Fibroblast of skin of right biceps (primary cell): ENCODE measurements around the gene NGF.

ENCODE experiments used
- DNase-seq: peaks from one replicate; pipeline ENCODE4 v3.0.0-alpha.2; 2013

NGF gene

DNA sequence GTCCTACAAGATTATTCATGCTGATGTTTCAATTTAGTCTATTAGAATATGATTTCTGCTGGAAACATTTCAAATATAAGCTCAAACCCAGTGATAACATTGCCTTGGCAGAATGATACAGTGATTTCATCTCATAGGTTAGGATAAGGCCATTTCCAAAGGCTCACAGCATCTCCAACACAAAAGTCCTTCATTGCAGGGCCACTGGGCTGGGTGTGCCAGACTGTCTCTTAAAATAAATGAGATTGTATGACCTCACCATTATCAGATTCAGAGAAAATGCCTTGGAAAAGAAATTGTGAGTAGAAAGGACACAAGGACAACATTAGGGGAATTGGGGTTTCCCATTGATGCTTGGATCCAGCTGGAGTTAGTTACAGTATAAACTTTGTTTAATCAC, 30.4 kb downstream of the NGF start:
- DNase-seq, result no peak

DNA sequence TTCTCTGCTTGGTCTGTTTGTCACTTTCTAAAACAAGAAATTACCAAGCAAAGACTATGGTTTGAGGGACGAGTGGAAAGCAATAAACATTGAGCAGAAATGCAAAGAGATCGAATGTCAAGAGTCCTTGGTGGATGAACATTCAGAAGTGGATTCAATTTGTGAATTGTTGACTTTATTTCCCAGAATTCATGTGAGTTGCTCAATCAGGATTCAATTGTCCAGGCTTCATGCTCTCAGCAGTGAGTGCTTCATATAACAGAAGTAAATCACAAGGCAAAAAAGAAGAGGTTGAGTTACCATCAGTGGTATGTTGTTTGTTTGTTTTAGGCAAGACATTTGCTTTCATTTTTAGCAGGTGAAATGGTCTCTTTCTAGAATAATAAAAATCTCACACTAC, 31.9 kb downstream of the NGF start:
- DNase-seq, result no peak

GRCh38 chr1:115303364-115303763, 34.7 kb downstream of the NGF start:
- no peak for DNase-seq

GRCh38 chr1:115302390-115302961, 35.6 kb downstream of the NGF start:
- peak; percentile 94 for DNase-seq

DNA sequence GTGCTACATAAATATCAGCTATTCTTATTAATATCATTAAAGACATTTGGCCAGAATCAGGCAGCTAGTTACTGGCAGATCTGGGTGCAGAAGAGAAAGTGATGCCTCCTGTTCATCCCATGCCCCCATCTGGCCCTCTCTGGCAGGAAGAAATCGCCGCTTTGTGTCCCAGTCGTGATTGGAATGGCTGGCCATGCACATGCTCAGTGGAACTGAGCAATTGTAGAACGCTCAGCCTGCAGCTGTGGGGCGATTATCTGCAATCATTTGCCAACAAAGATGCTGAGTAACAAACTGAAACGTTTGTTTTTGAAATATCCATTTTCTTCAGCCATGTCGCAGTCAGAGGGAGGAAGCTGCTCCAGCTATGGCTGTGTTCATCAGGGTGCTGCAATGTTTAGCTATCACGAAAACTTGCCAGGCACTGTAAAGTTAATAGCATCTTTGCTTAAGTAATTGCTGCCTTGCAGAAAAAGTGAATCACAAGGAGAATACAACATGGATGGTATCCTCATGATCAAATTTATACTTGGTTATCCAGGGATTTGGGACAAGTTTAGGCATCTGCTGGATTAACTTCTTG, 36.5 kb downstream of the NGF start:
- DNase-seq, result no peak

- peak; percentile 80 for DNase-seq
These were observed 37.8 kb downstream of the NGF start for GRCh38 chr1:115300087-115300876.

DNA sequence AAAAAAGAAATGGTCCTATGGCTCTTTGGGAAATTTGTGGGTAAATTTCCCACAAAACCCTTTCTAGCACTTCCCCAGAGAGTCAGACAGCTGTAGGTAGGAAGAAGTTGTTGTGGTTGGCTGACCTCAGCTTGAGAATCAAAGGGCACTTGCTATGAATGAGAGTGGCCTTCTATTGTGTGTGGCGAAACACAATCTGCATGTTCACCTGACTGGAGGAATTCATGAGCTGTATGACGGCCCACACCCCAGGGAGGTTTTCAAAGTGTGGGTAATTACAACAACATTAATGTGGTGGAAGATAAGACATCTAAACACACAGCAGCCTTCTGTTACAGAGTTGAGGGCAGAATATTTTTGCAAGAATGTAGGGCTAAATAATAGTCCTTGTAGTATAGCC, 38.8 kb downstream of the NGF start:
- DNase-seq, result no peak

DNA sequence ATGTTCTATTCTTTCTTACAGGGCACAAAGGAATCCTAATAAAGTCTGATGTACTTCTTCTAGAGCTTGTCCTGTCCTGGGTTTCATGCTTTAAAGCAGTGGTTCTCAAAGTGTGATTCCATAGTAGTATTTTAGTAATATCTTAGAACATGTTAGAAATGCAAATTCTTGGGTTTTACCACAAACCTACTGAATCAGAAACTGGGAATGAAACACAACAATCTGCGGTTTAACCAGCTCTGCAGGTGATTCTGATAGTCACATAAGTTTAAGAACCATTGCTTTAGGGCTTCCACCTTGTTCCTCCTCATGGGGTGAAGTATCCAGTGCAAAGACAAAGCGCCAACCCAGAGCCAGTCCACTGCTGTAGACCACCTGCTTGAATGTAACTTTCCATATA, 41.1 kb downstream of the NGF start:
- peak; percentile 71 for DNase-seq

DNA sequence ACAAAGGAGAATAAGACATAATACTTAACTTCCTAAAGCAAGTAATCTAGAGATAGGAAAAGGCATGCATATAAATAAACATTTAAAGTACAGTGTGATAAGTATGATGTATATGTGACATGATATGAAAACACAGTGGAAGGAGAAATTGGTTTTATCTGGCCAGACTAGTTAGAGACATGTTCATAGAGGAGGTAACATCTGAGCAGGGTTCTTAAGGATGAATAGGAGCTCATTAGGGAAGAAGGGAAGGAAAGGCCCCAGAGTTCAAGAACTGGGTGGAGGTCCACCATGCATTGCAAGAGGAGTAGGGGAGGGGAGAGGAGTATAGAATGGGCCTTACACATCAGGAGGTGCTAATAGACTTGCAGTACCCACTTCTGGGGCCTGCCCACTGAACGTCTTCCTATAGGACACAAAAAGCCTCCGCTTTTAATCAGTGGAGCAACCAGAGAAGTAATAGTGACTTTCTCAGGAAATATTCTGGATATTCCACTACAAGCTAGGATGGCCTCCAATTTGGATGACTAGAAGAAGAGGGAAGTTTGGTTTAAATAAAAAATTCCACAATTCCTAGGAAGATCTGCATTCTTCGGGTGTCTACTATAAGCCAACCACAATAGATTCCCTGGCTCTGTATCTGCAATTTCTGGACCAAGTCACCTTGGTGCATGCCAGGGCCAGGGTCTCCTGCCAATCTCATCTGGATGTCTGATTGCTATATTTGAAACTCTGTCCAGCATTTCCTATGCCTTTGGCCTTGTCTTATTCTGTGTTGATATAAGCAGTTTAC, 41.9 kb downstream of the NGF start:
- DNase-seq, result peak; percentile 65

DNA sequence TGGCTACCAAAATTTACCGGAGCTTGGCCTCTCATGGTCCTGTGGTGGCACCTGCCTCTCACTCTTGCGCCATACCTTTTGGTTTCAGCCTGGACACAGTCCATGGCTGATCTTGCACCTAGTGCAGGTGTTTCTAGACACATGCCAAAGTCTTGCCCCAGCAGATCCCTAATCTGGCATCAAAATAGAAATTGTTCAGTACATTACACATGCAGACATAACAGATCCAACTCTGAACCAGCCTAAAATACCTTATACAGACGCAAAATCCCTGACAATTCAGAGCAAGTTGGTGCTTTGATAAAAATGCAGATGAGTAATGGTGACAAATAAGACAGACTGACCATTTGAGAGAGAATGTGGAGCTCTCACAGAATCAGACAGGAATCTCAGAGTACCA, 44.1 kb downstream of the NGF start:
- no peak for DNase-seq

- DNase-seq, result no peak
These were observed 45.0 kb downstream of the NGF start for GRCh38 chr1:115293006-115293405.

- no peak for DNase-seq
These were observed 46.3 kb downstream of the NGF start for GRCh38 chr1:115291741-115292140.

- no peak for DNase-seq
These were observed 48.1 kb downstream of the NGF start for GRCh38 chr1:115289940-115290339.

GRCh38 chr1:115288591-115289198, 49.4 kb downstream of the NGF start:
- DNase-seq, result no peak

GRCh38 chr1:115286431-115287205, 51.4 kb downstream of the NGF start:
- DNase-seq, result peak; percentile 42

GRCh38 chr1:115284209-115284608, 53.8 kb downstream of the NGF start:
- DNase-seq, result no peak

GRCh38 chr1:115283681-115284146, 54.3 kb downstream of the NGF start:
- no peak for DNase-seq

- no peak for DNase-seq
These were observed 54.8 kb downstream of the NGF start for GRCh38 chr1:115283249-115283648.

GRCh38 chr1:115282807-115283208, 55.2 kb downstream of the NGF start:
- no peak for DNase-seq

GRCh38 chr1:115281143-115281542, 56.9 kb downstream of the NGF start:
- DNase-seq, result no peak

DNA sequence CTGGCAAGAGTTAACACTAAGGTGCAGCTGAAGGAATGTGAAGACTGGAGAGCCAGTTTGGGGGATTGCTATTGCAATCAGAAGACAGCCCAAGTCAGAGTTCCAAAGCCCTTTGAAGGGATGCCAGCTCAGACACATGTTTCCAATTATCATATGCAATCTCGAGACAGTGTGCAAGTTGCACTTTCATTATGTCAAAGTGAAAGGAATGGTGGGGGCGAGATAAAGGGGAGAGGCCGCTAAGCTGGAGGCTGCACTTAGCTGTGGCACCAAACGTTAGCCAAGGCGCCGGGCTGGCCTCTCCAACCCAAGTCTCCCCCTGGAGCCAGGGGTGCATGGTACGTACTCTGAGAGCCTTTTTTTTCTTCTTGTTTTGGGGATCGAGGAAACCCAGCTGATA, 58.0 kb downstream of the NGF start:
- DNase-seq, result peak; percentile 95

DNA sequence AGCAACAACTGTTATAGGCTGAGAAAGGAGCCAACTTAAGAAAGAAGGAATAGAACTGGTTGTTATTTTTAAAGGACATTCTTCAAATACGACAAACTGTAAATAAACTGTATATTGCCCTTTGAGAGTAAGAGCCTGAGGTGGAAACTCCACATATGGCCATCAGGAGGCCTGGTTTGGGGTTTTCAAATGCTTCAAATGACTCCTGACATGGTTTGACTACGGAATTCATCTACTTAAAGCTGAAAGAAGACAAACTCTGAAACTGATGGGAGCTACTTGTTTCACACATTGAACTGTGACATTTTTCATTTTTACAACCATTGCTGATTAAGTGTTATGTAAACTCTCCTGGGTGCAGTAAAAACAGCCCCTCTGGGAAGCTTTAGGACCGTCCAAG, 59.8 kb downstream of the NGF start:
- DNase-seq, result no peak
